IMR-90 (cell line): ENCODE measurements around the gene TMEM252. TPM values are rescaled to one million over a fixed set of nuclear protein-coding genes. Genes with fewer than 3 reads are reported as not detected.

Experiments
- ATAC-seq: fragments of 200-7000 bp; cut with Tn5 transposase; 2 replicates; pipeline ENCODE4 v1.9.1; 2020; ENCODE audit warnings: low read depth, mild to moderate bottlenecking, moderate library complexity
- BruUV-seq: library from RNA; stranded (reverse); fragments of 400-500 nt; replicated peaks from 2 replicates; lab custom pipeline; 2021; lab: Mats Ljungman, UMichigan
- CTCF ChIA-PET: fragments of 300-600 bp; formaldehyde crosslinking; extraction: SDS; loops from one replicate; lab custom pipeline; 2021; ENCODE audit warnings: antibody characterized with exemption; lab: Yijun Ruan, JAX
- POLR2A ChIA-PET: fragments of 300-600 bp; sonication (Branson Sonifier 250); formaldehyde crosslinking; loops from one replicate; lab custom pipeline; 2022; ENCODE audit warnings: antibody characterized with exemption; ENCODE audit not compliant: unreplicated experiment; lab: Charles Lee
- DNase-seq: peaks from one replicate; pipeline ENCODE4 v3.0.0; 2013
- H2AFZ ChIP-seq: replicated peaks from 2 replicates; pipeline ENCODE3; 2013; ENCODE audit warnings: low read length, mild to moderate bottlenecking; ENCODE audit not compliant: poor library complexity
- H2AK5ac ChIP-seq: 2 replicates; pipeline ENCODE4 v1.6.1; 2013; ENCODE audit warnings: low read depth, low read length, inconsistent platforms
- H2AK9ac ChIP-seq: replicated peaks from 2 replicates; pipeline ENCODE3; 2013; ENCODE audit warnings: mild to moderate bottlenecking, low read depth, low read length, moderate library complexity; ENCODE audit not compliant: poor library complexity
- H2BK120ac ChIP-seq: 2 replicates; pipeline ENCODE4 v1.6.1; 2013; ENCODE audit warnings: low read depth, low read length, inconsistent platforms
- H2BK15ac ChIP-seq: 3 replicates; pipeline ENCODE4 v1.6.1; 2013; ENCODE audit warnings: low read depth, low read length, inconsistent platforms
- H2BK20ac ChIP-seq: 2 replicates; pipeline ENCODE4 v1.6.1; 2013; ENCODE audit warnings: low read depth, mild to moderate bottlenecking, inconsistent platforms, low read length, moderate library complexity
- H2BK5ac ChIP-seq: 2 replicates; pipeline ENCODE4 v1.6.1; 2013; ENCODE audit warnings: mild to moderate bottlenecking, low read depth, low read length, inconsistent platforms; ENCODE audit not compliant: poor library complexity, severe bottlenecking
- H3K14ac ChIP-seq: replicated peaks from 2 replicates; pipeline ENCODE4 v1.6.1; 2013; ENCODE audit warnings: low read depth, low read length, inconsistent platforms
- H3K18ac ChIP-seq: 2 replicates; pipeline ENCODE4 v1.6.1; 2013; ENCODE audit warnings: low read depth, low read length, control low read depth
- H3K23ac ChIP-seq: 2 replicates; pipeline ENCODE4 v1.6.1; 2013; ENCODE audit warnings: low read depth, low read length, inconsistent platforms
- H3K27ac ChIP-seq: 2 replicates; pipeline ENCODE4 v1.5.1; 2013; ENCODE audit warnings: mild to moderate bottlenecking, control low read depth, low read length; ENCODE audit not compliant: insufficient read depth
- H3K27me3 ChIP-seq: 2 replicates; pipeline ENCODE4 v1.6.1; 2013; ENCODE audit warnings: low read length; ENCODE audit not compliant: control insufficient read depth, insufficient read depth
- H3K36me3 ChIP-seq: 2 replicates; pipeline ENCODE4 v1.6.1; 2013; ENCODE audit warnings: low read length, mixed read lengths; ENCODE audit not compliant: control insufficient read depth, insufficient read depth
- H3K4ac ChIP-seq: 2 replicates; pipeline ENCODE4 v1.6.1; 2013; ENCODE audit warnings: low read depth, low read length, inconsistent platforms
- H3K4me1 ChIP-seq: 2 replicates; pipeline ENCODE4 v1.6.1; 2013; ENCODE audit warnings: low read length, mixed read lengths; ENCODE audit not compliant: control insufficient read depth, insufficient read depth
- H3K4me2 ChIP-seq: 2 replicates; pipeline ENCODE4 v1.6.1; 2013; ENCODE audit warnings: low read depth, mild to moderate bottlenecking, control low read depth, low read length, moderate library complexity
- H3K4me3 ChIP-seq: 2 replicates; pipeline ENCODE4 v1.5.1; 2013; ENCODE audit warnings: low read depth, mild to moderate bottlenecking, control low read depth, low read length, moderate library complexity; ENCODE audit not compliant: insufficient read depth
- H3K56ac ChIP-seq: 2 replicates; pipeline ENCODE4 v1.6.1; 2013; ENCODE audit warnings: low read length, inconsistent platforms; ENCODE audit not compliant: insufficient read depth; ENCODE audit errors: extremely low read depth
- H3K79me1 ChIP-seq, 2 experiments: 2 replicates each; pipeline ENCODE4 v1.6.1; 2013; ENCODE audit warnings: low read length in 2 of 2, inconsistent platforms in 1 of 2, low read depth in 1 of 2
- H3K9ac ChIP-seq: 2 replicates; pipeline ENCODE4 v1.6.1; 2013; ENCODE audit warnings: low read depth, low read length, control low read depth
- H3K9me1 ChIP-seq: 2 replicates; pipeline ENCODE4 v1.6.1; 2013; ENCODE audit warnings: low read length, inconsistent platforms; ENCODE audit not compliant: insufficient read depth
- H3K9me3 ChIP-seq: 2 replicates; pipeline ENCODE4 v1.6.1; 2013; ENCODE audit warnings: low read length; ENCODE audit not compliant: control insufficient read depth, insufficient read depth
- H4K20me1 ChIP-seq: 2 replicates; pipeline ENCODE4 v1.6.1; 2013; ENCODE audit warnings: low read length, inconsistent platforms; ENCODE audit not compliant: insufficient read depth
- H4K5ac ChIP-seq: 2 replicates; pipeline ENCODE4 v1.6.1; 2013; ENCODE audit warnings: mild to moderate bottlenecking, low read depth, low read length, control low read depth
- H4K8ac ChIP-seq, 2 experiments: 2 replicates each; pipeline ENCODE4 v1.6.1; 2013; ENCODE audit warnings: low read depth in 2 of 2, low read length in 2 of 2, control low read depth in 1 of 2, inconsistent platforms in 1 of 2
- H4K91ac ChIP-seq: 2 replicates; pipeline ENCODE4 v1.6.1; 2013; ENCODE audit warnings: low read depth, low read length, inconsistent platforms; ENCODE audit not compliant: insufficient read depth
- BHLHE40 ChIP-seq: fragments of 150-350 bp; IDR thresholded peaks from 2 replicates; pipeline ENCODE4 v1.6.1; 2016; ENCODE audit warnings: mild to moderate bottlenecking, low read depth, low read length
- CEBPB ChIP-seq: IDR thresholded peaks from 2 replicates; pipeline ENCODE4 v1.6.1; 2012; ENCODE audit warnings: low read depth, low read length, improper control_type of control experiment
- CHD1 ChIP-seq: IDR thresholded peaks from 2 replicates; pipeline ENCODE4 v1.6.1; 2012; ENCODE audit warnings: low read depth, low read length, improper control_type of control experiment
- FOS ChIP-seq: fragments of 150-350 bp; IDR thresholded peaks from 2 replicates; pipeline ENCODE4 v1.6.1; 2016; ENCODE audit warnings: low read depth, low read length
- MAFK ChIP-seq: IDR thresholded peaks from 2 replicates; pipeline ENCODE4 v1.6.1; 2012; ENCODE audit warnings: low read depth, low read length, improper control_type of control experiment
- MXI1 ChIP-seq: IDR thresholded peaks from 2 replicates; pipeline ENCODE4 v1.6.1; 2012; ENCODE audit warnings: low read depth, mild to moderate bottlenecking, low read length, moderate library complexity, borderline replicate concordance
- POLR2A ChIP-seq: IDR thresholded peaks from 2 replicates; pipeline ENCODE4 v1.6.1; 2012; ENCODE audit warnings: mild to moderate bottlenecking, low read depth, low read length
- SMC3 ChIP-seq: fragments of 150-350 bp; IDR thresholded peaks from 2 replicates; pipeline ENCODE4 v1.6.1; 2016; ENCODE audit warnings: low read depth, mild to moderate bottlenecking, antibody characterized with exemption, low read length, moderate library complexity
- USF2 ChIP-seq: fragments of 150-350 bp; IDR thresholded peaks from 2 replicates; pipeline ENCODE4 v1.6.1; 2017; ENCODE audit warnings: mild to moderate bottlenecking, antibody characterized with exemption, low read length, low read depth
- dilution Hi-C: fragments of 300-500 bp; cut with HindIII; formaldehyde crosslinking; loops from one replicate; pipeline ENCODE4 v1.14.3; 2018; ENCODE audit warnings: low sequenced_read_pairs; ENCODE audit not compliant: unreplicated experiment
- in situ Hi-C: fragments of 300-500 bp; cut with MboI; formaldehyde crosslinking; loops from 3 replicates; pipeline ENCODE4 v1.14.3; 2019; ENCODE audit warnings: low sequenced_read_pairs, inconsistent platforms, mixed read lengths
- intact Hi-C: fragments of 100-400 bp; cut with micrococcal nuclease; formaldehyde crosslinking; loops from 2 replicates; pipeline ENCODE4 v1.10.0; 2022
- polyA plus RNA-seq, 3 experiments: library from polyadenylated mRNA; depleted of rRNA; stranded (reverse); fragments of >200 nt; gene quantifications; 2 replicates each; pipeline ENCODE4 v1.2.3, GENCODE V29; 2012; ENCODE audit warnings: low replicate concordance in 1 of 3
- total RNA-seq: library from RNA; depleted of rRNA; stranded (reverse); fragments of >200 nt; gene quantifications from 2 replicates; pipeline ENCODE4 v1.2.3, GENCODE V29; 2012
- TF ChIP-seq, protein P1 (sequence below): fragments of 150-350 bp; IDR thresholded peaks from 2 replicates; pipeline ENCODE4 v1.6.1; 2016; ENCODE audit warnings: low read depth, mild to moderate bottlenecking, low read length, moderate library complexity, borderline replicate concordance
- TF ChIP-seq, protein P2 (sequence below): conservative IDR thresholded peaks from 2 replicates; pipeline ENCODE4 v1.5.1; 2012; ENCODE audit warnings: mild to moderate bottlenecking, low read depth, low read length, improper control_type of control experiment

Gene TMEM252
- total and polyA plus RNA-seq, 2 of the 4 experiments (the other 2 are of a cell fraction) = not detected

- Histone ChIP-seq H3K9me1 (no peaks in the 10 kb centered on the region), H3K9ac (no peak overlapping the region), H3K4me1 (peaks cover 2% of the 10 kb centered on the region; the same call in 1 of the 2 replicates), H2BK5ac (no peak overlapping the region), H3K36me3 (no peaks in the 10 kb centered on the region), H3K18ac (no peak overlapping the region), H2AFZ (no peak overlapping the region), H3K79me1 (no peaks in the 10 kb centered on the region), H4K5ac (no peak overlapping the region), H3K4ac (no peak overlapping the region), H3K4me2 (no peak overlapping the region), H3K9me3 (no peaks in the 10 kb centered on the region), H4K8ac (no peak overlapping the region), H3K4me3 (no peak overlapping the region), H3K23ac (no peak overlapping the region), H2AK9ac (no peak overlapping the region), H3K14ac (no peak overlapping the region), H2BK20ac (no peak overlapping the region), H3K27ac (no peak overlapping the region), H4K91ac (no peak overlapping the region), H4K20me1 (no peaks in the 10 kb centered on the region), H2AK5ac (no peak overlapping the region), H2BK120ac (no peak overlapping the region), H3K56ac (no peak overlapping the region), H3K27me3 (no peaks in the 10 kb centered on the region), H2BK15ac (no peak overlapping the region)
- CTCF ChIA-PET = no interaction called here
- no TSS peak for BruUV-seq
- TF ChIP-seq SMC3 (no peak), FOS (no peak), CEBPB (no peak), MXI1 (no peak), MAFK (no peak), POLR2A (no peak), USF2 (no peak), BHLHE40 (no peak), CHD1 (no peak)
- TF ChIP-seq, protein P1, sequence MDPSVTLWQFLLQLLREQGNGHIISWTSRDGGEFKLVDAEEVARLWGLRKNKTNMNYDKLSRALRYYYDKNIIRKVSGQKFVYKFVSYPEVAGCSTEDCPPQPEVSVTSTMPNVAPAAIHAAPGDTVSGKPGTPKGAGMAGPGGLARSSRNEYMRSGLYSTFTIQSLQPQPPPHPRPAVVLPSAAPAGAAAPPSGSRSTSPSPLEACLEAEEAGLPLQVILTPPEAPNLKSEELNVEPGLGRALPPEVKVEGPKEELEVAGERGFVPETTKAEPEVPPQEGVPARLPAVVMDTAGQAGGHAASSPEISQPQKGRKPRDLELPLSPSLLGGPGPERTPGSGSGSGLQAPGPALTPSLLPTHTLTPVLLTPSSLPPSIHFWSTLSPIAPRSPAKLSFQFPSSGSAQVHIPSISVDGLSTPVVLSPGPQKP = no peak
- TF ChIP-seq, protein P2, sequence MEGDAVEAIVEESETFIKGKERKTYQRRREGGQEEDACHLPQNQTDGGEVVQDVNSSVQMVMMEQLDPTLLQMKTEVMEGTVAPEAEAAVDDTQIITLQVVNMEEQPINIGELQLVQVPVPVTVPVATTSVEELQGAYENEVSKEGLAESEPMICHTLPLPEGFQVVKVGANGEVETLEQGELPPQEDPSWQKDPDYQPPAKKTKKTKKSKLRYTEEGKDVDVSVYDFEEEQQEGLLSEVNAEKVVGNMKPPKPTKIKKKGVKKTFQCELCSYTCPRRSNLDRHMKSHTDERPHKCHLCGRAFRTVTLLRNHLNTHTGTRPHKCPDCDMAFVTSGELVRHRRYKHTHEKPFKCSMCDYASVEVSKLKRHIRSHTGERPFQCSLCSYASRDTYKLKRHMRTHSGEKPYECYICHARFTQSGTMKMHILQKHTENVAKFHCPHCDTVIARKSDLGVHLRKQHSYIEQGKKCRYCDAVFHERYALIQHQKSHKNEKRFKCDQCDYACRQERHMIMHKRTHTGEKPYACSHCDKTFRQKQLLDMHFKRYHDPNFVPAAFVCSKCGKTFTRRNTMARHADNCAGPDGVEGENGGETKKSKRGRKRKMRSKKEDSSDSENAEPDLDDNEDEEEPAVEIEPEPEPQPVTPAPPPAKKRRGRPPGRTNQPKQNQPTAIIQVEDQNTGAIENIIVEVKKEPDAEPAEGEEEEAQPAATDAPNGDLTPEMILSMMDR = no peak
- dilution Hi-C loops = no loop called here
- no peak for DNase-seq
- no peak for ATAC-seq
- intact Hi-C loops = loop anchor here (5.0 kb wide), 2 partner anchors 63 to 152 kb away; partner anchors contain the start of gene PGM5
- POLR2A ChIA-PET = no interaction called here
- in situ Hi-C loops = no loop called here
Measured at GRCh38 chr9:68509689-68510088, 31.0 kb downstream of the TMEM252 start.
